Activated naive CD4-positive, alpha-beta T cell treated with anti-CD3 and anti-CD28 coated beads for 36 hours (primary cell): ENCODE data around the gene LTF. TPM values are rescaled to one million over a fixed set of nuclear protein-coding genes. Genes with fewer than 3 reads are reported as not detected.
"Not testable (repeated sequence)": the region's sequence is repeated elsewhere in the genome, so short reads cannot be mapped to it uniquely, and the experiment has no call there.

Experiments used
- CTCF ChIA-PET: fragments of 350-600 bp; sonication (Branson Sonifier 250); formaldehyde crosslinking; loops from one replicate; lab custom pipeline; 2021; ENCODE audit warnings: antibody characterized with exemption; lab: Charles Lee
- DNase-seq: peaks from one replicate; pipeline ENCODE4 v3.0.0-alpha.2; 2020
- H3K27ac Mint-ChIP-seq: one replicate; pipeline ENCODE4 v1.8.0; 2021; ENCODE audit warnings: mild to moderate bottlenecking, mixed read lengths
- H3K27me3 Mint-ChIP-seq: one replicate; pipeline ENCODE4 v1.8.0; 2021; ENCODE audit warnings: low read depth, mixed read lengths
- H3K36me3 Mint-ChIP-seq: one replicate; pipeline ENCODE4 v1.8.0; 2021; ENCODE audit warnings: low read depth, mixed read lengths
- H3K4me1 Mint-ChIP-seq: one replicate; pipeline ENCODE4 v1.8.0; 2021; ENCODE audit warnings: low read depth, mixed read lengths
- H3K4me3 Mint-ChIP-seq: one replicate; pipeline ENCODE4 v1.8.0; 2021; ENCODE audit warnings: mild to moderate bottlenecking, moderate library complexity, mixed read lengths
- H3K9me3 Mint-ChIP-seq: one replicate; pipeline ENCODE4 v1.8.0; 2021; ENCODE audit warnings: mixed read lengths
- intact Hi-C: fragments of 100-400 bp; cut with micrococcal nuclease; formaldehyde crosslinking; loops from one replicate; pipeline ENCODE4 v1.15.1; 2023
- total RNA-seq, 2 experiments: library from RNA; stranded (reverse); gene quantifications; one replicate each; pipeline ENCODE4 v1.2.3, GENCODE V29; 2021

Gene LTF
- total RNA-seq, 2 experiments from 2014 or later = not detected

DNA sequence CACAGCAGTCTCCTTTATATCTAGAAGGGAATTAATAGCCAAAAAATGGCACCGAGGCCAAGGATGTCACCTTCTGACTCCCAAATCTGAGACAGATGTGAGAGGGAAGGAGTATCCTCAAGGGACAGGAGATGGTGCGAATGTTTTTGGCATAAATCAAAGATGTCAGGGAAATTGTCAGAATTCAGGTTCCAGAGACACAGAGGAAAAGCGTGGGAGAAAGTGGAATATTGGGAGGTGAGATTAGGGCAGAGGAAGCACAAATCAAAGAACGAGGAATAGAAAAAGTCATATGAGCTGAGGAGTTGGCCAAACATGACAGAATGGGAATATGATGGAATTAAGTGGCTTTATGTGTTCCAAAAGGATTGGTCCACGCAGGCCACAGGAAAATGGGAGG lies 63.9 kb downstream of the LTF start:
- CTCF ChIA-PET = no interaction called here
- H3K27me3 Mint-ChIP-seq = peaks cover 2% of the 10 kb centered on the region
- intact Hi-C loops = no loop called here
- H3K4me1 Mint-ChIP-seq = no peaks in the 10 kb centered on the region
- H3K9me3 Mint-ChIP-seq = no peaks in the 10 kb centered on the region
- DNase-seq = no peak
- H3K4me3 Mint-ChIP-seq = no peak overlapping the region
- no peak overlapping the region for H3K27ac Mint-ChIP-seq
- H3K36me3 Mint-ChIP-seq = no peaks in the 10 kb centered on the region

DNA sequence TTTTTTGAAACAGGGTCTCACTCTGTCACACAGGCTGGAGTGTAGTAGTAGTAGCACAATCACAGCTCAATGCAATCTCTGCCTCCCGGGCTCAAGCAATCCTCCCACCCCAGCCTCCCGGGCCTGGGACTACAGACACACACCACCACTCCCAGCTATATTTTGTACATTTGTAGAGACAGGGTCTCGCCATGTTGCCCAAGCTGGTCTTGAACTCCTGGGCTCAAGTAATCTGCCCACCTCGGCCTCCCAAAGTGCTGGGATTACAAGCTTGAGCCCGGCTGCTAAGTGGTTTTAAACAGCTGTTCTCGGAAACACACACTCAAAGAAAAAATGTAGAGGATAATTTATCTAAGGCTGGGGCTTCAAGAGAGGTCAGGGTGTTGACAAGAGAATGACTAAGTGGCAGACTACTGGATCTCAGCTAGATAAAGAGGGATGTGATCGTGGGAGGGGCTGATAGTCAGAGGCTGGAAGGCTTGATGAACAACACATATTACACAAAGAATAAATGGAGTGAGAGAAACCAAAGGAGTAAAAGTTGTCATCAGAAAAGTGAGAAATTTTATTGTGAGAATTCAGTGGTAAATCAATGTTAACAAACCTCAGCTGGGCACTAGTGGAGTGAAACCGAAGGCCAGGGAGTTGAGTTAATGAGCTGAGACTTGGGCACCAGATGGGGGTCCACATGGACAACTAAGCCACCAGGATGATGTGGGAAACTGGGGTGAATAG lies 64.5 kb downstream of the LTF start:
- H3K27ac Mint-ChIP-seq = no peak overlapping the region
- H3K27me3 Mint-ChIP-seq = peaks cover 2% of the 10 kb centered on the region
- no peaks in the 10 kb centered on the region for H3K36me3 Mint-ChIP-seq
- CTCF ChIA-PET = interaction anchor here (0.6 to 1.3 kb wide), 4 partner anchors 9 to 198 kb away, joined by 3 to 7 read pairs (median 3); no protein-coding TSS in a partner anchor
- no peaks in the 10 kb centered on the region for H3K9me3 Mint-ChIP-seq
- H3K4me3 Mint-ChIP-seq = no peak overlapping the region
- DNase-seq = no peak
- no peaks in the 10 kb centered on the region for H3K4me1 Mint-ChIP-seq
- intact Hi-C loops = no loop called here

DNA sequence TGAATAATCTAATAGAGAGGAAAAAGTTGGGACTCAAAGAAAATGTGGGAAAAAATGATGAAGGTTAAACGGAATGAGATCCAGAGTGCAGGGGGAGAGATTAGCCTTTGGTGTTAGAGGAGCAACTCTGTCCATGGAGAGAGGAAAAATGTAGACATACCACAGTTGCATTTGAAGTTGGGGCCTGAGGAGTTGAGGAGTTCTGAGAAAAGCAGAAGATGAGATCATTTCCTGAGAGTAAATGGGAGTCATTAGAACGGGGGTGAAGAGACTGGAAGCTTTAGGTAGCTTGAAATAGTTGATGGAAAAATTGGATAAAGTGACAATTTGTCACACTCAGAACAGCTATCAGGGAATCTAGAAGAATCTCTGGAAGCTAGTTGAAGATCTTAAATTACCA lies 65.1 kb downstream of the LTF start:
- Mint-ChIP-seq H3K4me1 (no peaks in the 10 kb centered on the region), H3K27me3 (peaks cover 2% of the 10 kb centered on the region), H3K9me3 (no peaks in the 10 kb centered on the region), H3K27ac (no peak overlapping the region), H3K36me3 (no peaks in the 10 kb centered on the region), H3K4me3 (no peak overlapping the region)
- CTCF ChIA-PET = interaction anchor here (1.0 to 1.3 kb wide), 3 partner anchors 9 to 28 kb away, joined by 3 read pairs; no protein-coding TSS in a partner anchor
- no peak for DNase-seq
- intact Hi-C loops = no loop called here

GRCh38 chr3:46399098-46399497 lies 65.6 kb downstream of the LTF start:
- Mint-ChIP-seq H3K27ac (no peak overlapping the region), H3K4me1 (no peaks in the 10 kb centered on the region), H3K4me3 (no peak overlapping the region), H3K36me3 (no peaks in the 10 kb centered on the region), H3K27me3 (peaks cover 2% of the 10 kb centered on the region), H3K9me3 (no peaks in the 10 kb centered on the region)
- CTCF ChIA-PET = interaction anchor here (1.0 to 1.3 kb wide), 3 partner anchors 10 to 27 kb away, joined by 3 read pairs; no protein-coding TSS in a partner anchor
- DNase-seq = no peak
- intact Hi-C loops = no loop called here

GRCh38 chr3:46398186-46398955 lies 66.3 kb downstream of the LTF start:
- intact Hi-C loops = no loop called here
- Mint-ChIP-seq H3K4me3 (no peak overlapping the region), H3K27ac (no peak overlapping the region), H3K9me3 (no peaks in the 10 kb centered on the region), H3K36me3 (no peaks in the 10 kb centered on the region), H3K27me3 (peaks cover 2% of the 10 kb centered on the region), H3K4me1 (no peaks in the 10 kb centered on the region)
- CTCF ChIA-PET = no interaction called here
- DNase-seq = no peak

DNA sequence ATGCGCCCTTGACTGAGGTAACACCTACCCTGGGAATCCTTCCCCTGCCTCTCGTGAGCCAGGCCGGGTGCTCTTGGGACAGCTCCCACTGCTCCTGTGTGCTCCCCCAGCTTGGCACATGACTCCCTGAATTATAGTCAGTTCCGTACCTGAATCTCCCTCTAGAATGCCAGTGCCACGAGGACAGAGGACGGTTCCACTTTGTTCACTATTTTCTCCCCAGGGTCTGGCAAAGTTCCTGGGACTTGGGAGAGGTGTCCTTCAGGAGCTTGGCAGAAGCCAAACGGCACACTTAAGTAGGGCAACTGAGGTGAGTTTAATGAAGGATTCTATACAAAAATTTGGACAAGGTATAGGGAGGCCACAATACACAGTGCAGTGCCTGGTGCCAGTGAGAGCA lies 67.6 kb downstream of the LTF start:
- no peak for DNase-seq
- no peak overlapping the region for H3K4me3 Mint-ChIP-seq
- no peaks in the 10 kb centered on the region for H3K36me3 Mint-ChIP-seq
- no peak overlapping the region for H3K27ac Mint-ChIP-seq
- H3K27me3 Mint-ChIP-seq = no peaks in the 10 kb centered on the region
- CTCF ChIA-PET = interaction anchor here (1.5 kb wide), 1 partner anchor 19 kb away, joined by 3 read pairs; no protein-coding TSS in a partner anchor
- H3K9me3 Mint-ChIP-seq = no peaks in the 10 kb centered on the region
- intact Hi-C loops = no loop called here
- H3K4me1 Mint-ChIP-seq = no peaks in the 10 kb centered on the region

- Mint-ChIP-seq H3K9me3 (no peaks in the 10 kb centered on the region), H3K4me1 (no peaks in the 10 kb centered on the region), H3K4me3 (no peak overlapping the region), H3K27ac (no peak overlapping the region), H3K27me3 (no peaks in the 10 kb centered on the region), H3K36me3 (no peaks in the 10 kb centered on the region)
- CTCF ChIA-PET = interaction anchor here (1.5 kb wide), 1 partner anchor 18 kb away, joined by 3 read pairs; no protein-coding TSS in a partner anchor
- no peak for DNase-seq
- intact Hi-C loops = no loop called here
Observed at GRCh38 chr3:46395766-46396530, 68.8 kb downstream of the LTF start.

DNA sequence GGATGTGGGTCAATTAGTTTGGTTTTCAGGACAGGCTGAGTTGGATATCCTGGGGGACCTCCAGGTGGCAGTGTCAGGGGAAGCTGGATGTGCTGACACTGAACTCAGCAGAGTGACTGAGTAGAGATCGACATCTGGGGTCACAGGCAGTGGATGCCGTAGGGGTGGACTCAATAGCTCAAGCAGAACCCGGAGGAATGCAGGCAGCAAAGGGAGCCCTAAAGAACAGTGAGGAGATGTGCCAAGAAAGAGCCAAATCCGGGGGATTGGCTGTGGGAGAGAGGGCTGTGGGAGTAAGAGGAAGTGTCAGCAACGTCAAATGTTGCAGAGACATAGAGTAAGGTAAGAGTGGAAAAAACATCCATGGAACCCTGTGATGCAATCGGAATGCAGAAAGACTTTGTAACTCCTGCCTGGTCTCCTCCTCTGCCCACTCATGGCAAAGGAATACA lies 69.5 kb downstream of the LTF start:
- H3K9me3 Mint-ChIP-seq = no peaks in the 10 kb centered on the region
- no peak for DNase-seq
- H3K4me3 Mint-ChIP-seq = no peak overlapping the region
- no peak overlapping the region for H3K27ac Mint-ChIP-seq
- CTCF ChIA-PET = no interaction called here
- H3K36me3 Mint-ChIP-seq = no peaks in the 10 kb centered on the region
- H3K4me1 Mint-ChIP-seq = no peaks in the 10 kb centered on the region
- H3K27me3 Mint-ChIP-seq = no peaks in the 10 kb centered on the region
- intact Hi-C loops = no loop called here

- H3K36me3 Mint-ChIP-seq = no peaks in the 10 kb centered on the region
- H3K4me3 Mint-ChIP-seq = no peak overlapping the region
- no peak overlapping the region for H3K27ac Mint-ChIP-seq
- CTCF ChIA-PET = no interaction called here
- no peak for DNase-seq
- no peaks in the 10 kb centered on the region for H3K4me1 Mint-ChIP-seq
- H3K27me3 Mint-ChIP-seq = no peaks in the 10 kb centered on the region
- H3K9me3 Mint-ChIP-seq = no peaks in the 10 kb centered on the region
- intact Hi-C loops = no loop called here
Observed at GRCh38 chr3:46393554-46394434, 70.9 kb downstream of the LTF start.

DNA sequence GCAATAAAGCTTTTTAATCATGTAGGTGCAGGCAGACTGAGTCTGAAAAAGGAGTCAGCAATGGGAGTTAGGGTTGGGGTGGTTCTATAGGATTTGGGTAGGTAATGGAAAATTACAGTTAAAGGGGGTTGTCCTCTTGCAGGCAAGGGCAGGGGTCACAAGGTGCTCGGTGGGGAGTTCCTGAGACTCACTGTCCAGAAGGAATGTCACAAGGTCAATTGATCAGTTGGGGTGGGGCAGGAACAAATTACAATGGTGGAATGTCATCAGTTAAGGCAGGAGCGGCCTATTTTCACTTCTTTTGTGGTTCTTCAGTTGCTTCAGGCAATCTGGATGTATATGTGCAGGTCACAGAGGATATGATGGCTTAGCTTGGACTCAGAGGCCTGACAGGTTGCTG lies 71.7 kb downstream of the LTF start:
- Mint-ChIP-seq H3K27me3 (no peaks in the 10 kb centered on the region), H3K4me1 (no peaks in the 10 kb centered on the region), H3K27ac (no peak overlapping the region), H3K9me3 (no peaks in the 10 kb centered on the region), H3K4me3 (no peak overlapping the region), H3K36me3 (no peaks in the 10 kb centered on the region)
- DNase-seq = no peak
- CTCF ChIA-PET = no interaction called here
- intact Hi-C loops = no loop called here

DNA sequence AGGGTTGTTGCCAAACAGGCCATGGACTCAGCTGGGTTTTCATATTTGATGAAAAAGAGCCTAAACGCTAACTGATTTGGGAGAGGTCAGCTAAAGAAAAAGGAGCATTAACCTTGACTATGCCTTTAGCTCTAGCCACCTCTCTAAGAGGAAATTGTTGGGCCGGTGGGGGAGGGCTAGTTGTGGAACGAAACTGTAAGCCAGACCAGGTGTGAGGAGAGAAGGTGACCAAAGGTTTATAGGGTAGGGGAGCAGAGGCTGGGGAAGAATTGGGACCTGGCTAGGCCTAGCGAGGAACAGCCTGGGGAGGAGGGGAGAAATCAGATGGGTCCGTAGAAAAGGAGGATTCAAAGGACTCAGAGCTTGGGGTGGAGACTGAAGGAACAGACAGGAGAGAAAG lies 73.2 kb downstream of the LTF start:
- H3K9me3 Mint-ChIP-seq, DNase-seq, H3K4me1 Mint-ChIP-seq, H3K27me3 Mint-ChIP-seq, CTCF ChIA-PET, H3K36me3 Mint-ChIP-seq, H3K4me3 Mint-ChIP-seq, intact Hi-C loops, H3K27ac Mint-ChIP-seq: not testable (repeated sequence)
